Naive thymus-derived CD8-positive, alpha-beta T cell (primary cell): Measurements from ENCODE around the gene WBP1L. TPM values are rescaled to one million over a fixed set of nuclear protein-coding genes. Genes with fewer than 3 reads are reported as not detected.
"Not testable (repeated sequence)": the region's sequence is repeated elsewhere in the genome, so short reads cannot be mapped to it uniquely, and the experiment has no call there.

Experiments
- ATAC-seq, 2 donors: fragments of 150-1000 bp; cut with Tn5 transposase in 1 of 2; sonication (Bioruptor Pico), chemical (Tn5 transposase) in 1 of 2; 1 replicate in 1 of 2; 2 replicates in 1 of 2; pipeline ENCODE4 v1.10.0; 2021; ENCODE audit warnings: mild to moderate bottlenecking in 2 of 2, moderate library complexity in 2 of 2
- POLR2A ChIA-PET: fragments of 350-600 bp; sonication (Branson Sonifier 250); formaldehyde crosslinking; loops from one replicate; lab custom pipeline; 2021; ENCODE audit warnings: antibody characterized with exemption; lab: Charles Lee
- DNase-seq, 10 donors: peaks; one replicate each; pipeline versions ENCODE4 v3.0.0 to v3.0.0-alpha.2; 2020 to 2022
- H3K27ac Mint-ChIP-seq, 10 donors: one replicate each; pipeline ENCODE4 v1.8.0; 2020 to 2022; ENCODE audit warnings: mild to moderate bottlenecking in 10 of 10, mixed read lengths in 10 of 10, moderate library complexity in 4 of 10, inconsistent platforms in 1 of 10
- H3K27me3 Mint-ChIP-seq, 5 donors: one replicate each; pipeline ENCODE4 v1.8.0; 2021 to 2022; ENCODE audit warnings: mixed read lengths in 5 of 5
- H3K36me3 Mint-ChIP-seq, 3 donors: one replicate each; pipeline ENCODE4 v1.8.0; 2020 to 2022; ENCODE audit warnings: mixed read lengths in 3 of 3, mild to moderate bottlenecking in 2 of 3, inconsistent platforms in 1 of 3
- H3K4me1 Mint-ChIP-seq, 4 donors: one replicate each; pipeline ENCODE4 v1.8.0; 2021 to 2022; ENCODE audit warnings: mixed read lengths in 4 of 4
- H3K4me3 Mint-ChIP-seq, 10 donors: one replicate each; pipeline ENCODE4 v1.8.0; 2020 to 2022; ENCODE audit warnings: mild to moderate bottlenecking in 10 of 10, mixed read lengths in 10 of 10, moderate library complexity in 6 of 10, inconsistent platforms in 1 of 10
- H3K9me3 Mint-ChIP-seq, 9 donors: one replicate each; pipeline ENCODE4 v1.8.0; 2020 to 2022; ENCODE audit warnings: mixed read lengths in 9 of 9, mild to moderate bottlenecking in 3 of 9, inconsistent platforms in 1 of 9, moderate library complexity in 1 of 9
- polyA plus RNA-seq, 3 donors: library from polyadenylated mRNA; unstranded; fragments of 300-500 nt; fragmentation: Illumina TruSeq; gene quantifications; one replicate each; pipeline ENCODE4 v1.2.3, GENCODE V29; 2021
- total RNA-seq, 8 experiments: library from RNA in 2 of 8; stranded (reverse) in 2 of 8; gene quantifications; one replicate each; pipeline ENCODE4 v1.2.3 and lab custom pipeline; 2021 to 2026

WBP1L gene
- total and polyA plus RNA-seq, 5 experiments from 2014 or later: 22.6 to 35.6 (median 28.2) TPM

DNA sequence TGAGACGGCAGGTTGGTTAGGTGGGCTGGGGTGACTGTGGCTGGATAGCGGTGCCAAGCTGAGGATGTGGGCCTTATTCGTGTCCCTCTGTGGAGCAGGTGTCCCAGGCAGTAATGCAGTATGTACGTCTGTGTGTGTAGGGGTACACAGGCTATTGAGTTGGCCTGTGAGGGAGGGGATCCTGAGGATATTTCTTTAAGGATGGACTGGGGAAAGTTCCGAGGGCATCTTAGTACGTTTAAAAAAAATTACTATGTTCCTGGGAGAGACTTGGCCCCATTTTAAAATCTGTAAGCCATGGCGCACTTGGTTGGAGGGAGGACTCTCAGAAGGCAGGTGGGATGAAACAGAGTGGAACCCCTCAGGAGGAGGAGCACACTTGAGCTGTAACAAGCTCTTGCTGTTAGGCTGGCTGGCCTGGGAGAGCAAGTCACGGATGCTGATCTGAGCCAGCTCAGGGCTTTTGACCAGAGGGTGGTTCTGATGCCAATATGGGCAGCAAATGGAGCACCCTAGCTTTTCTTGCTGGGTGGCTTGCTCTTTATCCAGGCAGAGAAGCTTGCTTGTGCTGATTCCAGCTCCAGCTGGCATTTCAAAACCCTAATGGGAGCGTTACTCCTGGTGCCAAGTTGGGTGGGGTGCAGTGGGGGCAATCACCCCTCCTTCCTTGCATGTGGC is 765 bp downstream of the WBP1L start:
- Mint-ChIP-seq H3K27me3 (no peaks in the 10 kb centered on the region), H3K9me3 (peaks cover 0 to 8% (median 0%) of the 10 kb centered on the region in 9 donors), H3K4me1 (peaks cover 36 to 60% (median 53%) of the 10 kb centered on the region in 4 donors), H3K36me3 (peaks cover 0 to 8% (median 0%) of the 10 kb centered on the region in 3 donors), H3K27ac (peak overlapping the region; percentile 87 to 97 (median 95)), H3K4me3 (peak overlapping the region; percentile 83 to 99 (median 94))
- peak; percentile 12 to 23 for ATAC-seq
- POLR2A ChIA-PET: interaction anchor here (0.5 to 3.2 kb wide), 10 partner anchors 8 to 243 kb away, joined by 3 to 43 read pairs (median 5); partner anchors contain the start of genes ARL3, BORCS7, CNNM2 and SFXN2
- DNase-seq: peak in 2 of 10 donors; percentile 6 to 9

DNA sequence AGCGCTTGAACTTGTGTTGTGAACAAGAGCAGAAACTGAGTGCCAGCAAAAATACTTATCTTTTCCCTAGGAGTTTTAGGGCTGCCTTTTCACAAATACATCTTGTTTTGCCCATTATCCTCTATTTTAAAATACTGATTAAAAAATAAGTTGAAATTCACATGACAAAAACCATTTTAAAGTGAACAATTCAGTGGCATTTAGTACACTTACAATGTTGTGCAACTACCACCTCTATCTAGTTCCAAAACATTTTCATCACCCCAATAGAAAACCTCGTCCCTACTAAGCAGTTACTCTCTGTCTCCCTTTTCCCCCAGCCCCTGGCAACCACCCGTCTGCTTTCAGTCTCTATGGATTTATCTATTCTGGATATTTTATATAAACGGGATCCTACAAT is 1.4 kb downstream of the WBP1L start:
- DNase-seq: no peak
- Mint-ChIP-seq H3K9me3 (peaks cover 0 to 8% (median 0%) of the 10 kb centered on the region in 9 donors), H3K27me3 (no peaks in the 10 kb centered on the region), H3K27ac (peak overlapping the region in 9 of 10 donors; percentile 6 to 97 (median 91)), H3K36me3 (peaks cover 0 to 8% (median 0%) of the 10 kb centered on the region in 3 donors), H3K4me1 (peaks cover 36 to 60% (median 53%) of the 10 kb centered on the region in 4 donors), H3K4me3 (peak overlapping the region; percentile 83 to 99 (median 94))
- ATAC-seq: no peak
- POLR2A ChIA-PET: interaction anchor here (0.7 to 3.2 kb wide), 4 partner anchors 12 to 100 kb away, joined by 3 to 43 read pairs (median 5); partner anchors contain the start of gene TRIM8

DNA sequence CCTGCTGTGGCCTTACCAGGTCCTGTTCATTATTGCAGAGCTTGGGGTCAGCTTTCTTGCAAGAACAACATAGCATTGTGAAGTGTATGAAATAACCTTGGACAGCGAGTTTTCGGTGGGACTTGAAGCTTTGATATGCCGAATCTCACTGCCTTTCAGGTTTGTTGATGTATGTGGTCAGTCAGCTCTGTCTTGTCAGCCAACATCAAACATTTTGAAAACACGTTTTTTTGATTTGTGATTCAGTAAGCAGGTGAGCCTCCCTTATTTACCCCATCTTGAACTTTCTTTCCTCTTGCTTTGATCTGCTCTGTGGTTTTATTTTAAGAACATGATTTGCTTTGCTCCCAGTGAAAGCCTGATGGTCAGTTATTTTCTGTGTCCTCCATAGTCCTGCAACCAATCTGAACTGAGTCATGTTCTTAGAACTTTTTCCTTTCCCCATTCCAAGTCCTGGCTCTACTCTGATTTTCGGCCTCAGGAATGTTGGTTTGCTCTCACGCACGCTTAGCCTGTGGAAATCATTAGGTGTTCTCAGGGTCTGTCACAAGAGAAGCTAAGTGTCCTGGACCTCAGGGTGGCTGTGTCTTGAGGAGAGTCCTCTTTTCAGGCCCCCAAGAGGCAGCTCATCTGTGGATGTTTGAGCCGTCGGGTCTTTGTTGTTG is 8.7 kb downstream of the WBP1L start:
- Mint-ChIP-seq H3K4me3 (peak overlapping the region in 7 of 10 donors; percentile 10 to 57 (median 46)), H3K27ac (peak overlapping the region; percentile 32 to 85 (median 74))

GRCh38 chr10:102752934-102753664 is 9.4 kb downstream of the WBP1L start:
- no peaks in the 10 kb centered on the region for H3K9me3 Mint-ChIP-seq
- H3K27me3 Mint-ChIP-seq: no peaks in the 10 kb centered on the region
- ATAC-seq (peak; percentile 82 to 86), DNase-seq (peak in 2 of 10 donors; percentile 37 to 38)
- peaks cover 0 to 21% (median 0%) of the 10 kb centered on the region in 3 donors for H3K36me3 Mint-ChIP-seq
- peaks cover 30 to 62% (median 57%) of the 10 kb centered on the region in 4 donors for H3K4me1 Mint-ChIP-seq
- POLR2A ChIA-PET: interaction anchor here (0.6 to 2.4 kb wide), 4 partner anchors 10 to 917 kb away, joined by 3 to 12 read pairs (median 6); partner anchors contain the start of gene WBP1L
- H3K4me3 Mint-ChIP-seq: peak overlapping the region in 8 of 10 donors; percentile 6 to 57 (median 18)
- peak overlapping the region; percentile 9 to 80 (median 68) for H3K27ac Mint-ChIP-seq

More for the DNA sequence above, 8.7 kb downstream of the WBP1L start:
- DNase-seq (peak in 1 of 10 donors; percentile 41), ATAC-seq (peak; percentile 66 to 68)
- Mint-ChIP-seq H3K36me3 (peaks cover 0 to 21% (median 0%) of the 10 kb centered on the region in 3 donors), H3K4me1 (peaks cover 30 to 63% (median 57%) of the 10 kb centered on the region in 4 donors), H3K9me3 (no peaks in the 10 kb centered on the region), H3K27me3 (no peaks in the 10 kb centered on the region)
- POLR2A ChIA-PET: interaction anchor here (0.6 to 2.4 kb wide), 5 partner anchors 9 to 916 kb away, joined by 3 to 12 read pairs (median 4); partner anchors contain the start of genes TRIM8 and WBP1L

GRCh38 chr10:102753718-102754117 is 10.0 kb downstream of the WBP1L start:
- ATAC-seq (no peak), DNase-seq (no peak)
- Mint-ChIP-seq H3K36me3 (peaks cover 0 to 17% (median 0%) of the 10 kb centered on the region in 3 donors), H3K9me3 (no peaks in the 10 kb centered on the region), H3K27me3 (no peaks in the 10 kb centered on the region), H3K27ac (peak overlapping the region in 8 of 10 donors; percentile 27 to 77 (median 60)), H3K4me1 (peaks cover 31 to 62% (median 57%) of the 10 kb centered on the region in 4 donors), H3K4me3 (peak overlapping the region in 2 of 10 donors; percentile 26)
- POLR2A ChIA-PET: interaction anchor here (1.0 to 2.4 kb wide), 3 partner anchors 9 to 22 kb away, joined by 3 to 12 read pairs (median 4); partner anchors contain the start of gene WBP1L

DNA sequence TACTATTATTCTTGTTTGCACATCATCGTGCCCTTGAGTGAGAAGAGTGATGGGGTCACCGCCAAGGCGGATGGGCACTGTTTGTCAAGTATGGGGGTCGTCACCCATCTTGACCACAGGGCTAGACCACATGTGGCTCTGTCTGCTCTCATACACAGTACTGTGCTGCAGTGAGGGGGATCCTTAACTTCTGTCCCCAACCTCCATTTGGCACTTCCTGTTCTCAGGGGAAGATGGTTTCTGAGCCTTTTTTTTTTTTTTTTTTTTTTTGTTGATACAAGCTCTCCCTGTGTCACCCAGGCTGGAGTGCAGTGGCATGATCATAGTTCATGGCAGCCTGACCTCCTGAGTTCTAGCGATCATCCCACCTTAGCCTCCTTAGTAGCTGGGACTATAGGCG is 13.6 kb downstream of the WBP1L start:
- Mint-ChIP-seq H3K36me3 (peaks cover 0 to 26% (median 5%) of the 10 kb centered on the region in 3 donors), H3K27me3 (no peaks in the 10 kb centered on the region), H3K4me3 (no peak overlapping the region), H3K4me1 (peaks cover 24 to 52% (median 46%) of the 10 kb centered on the region in 4 donors), H3K27ac (peak overlapping the region in 7 of 10 donors; percentile 19 to 87 (median 51)), H3K9me3 (peaks cover 0 to 4% (median 0%) of the 10 kb centered on the region in 9 donors)
- ATAC-seq (no peak), DNase-seq (no peak)
- POLR2A ChIA-PET: interaction anchor here (0.6 to 1.4 kb wide), 4 partner anchors 13 to 1327 kb away, joined by 3 to 5 read pairs (median 4); no protein-coding TSS in a partner anchor

GRCh38 chr10:102758240-102758932 is 14.6 kb downstream of the WBP1L start:
- POLR2A ChIA-PET: no interaction called here
- Mint-ChIP-seq H3K9me3 (peaks cover 0 to 4% (median 0%) of the 10 kb centered on the region in 9 donors), H3K4me3 (peak overlapping the region in 9 of 10 donors; percentile 7 to 52 (median 30)), H3K36me3 (peaks cover 0 to 36% (median 8%) of the 10 kb centered on the region in 3 donors), H3K27ac (peak overlapping the region in 8 of 10 donors; percentile 5 to 80 (median 50)), H3K4me1 (peaks cover 18 to 48% (median 41%) of the 10 kb centered on the region in 4 donors), H3K27me3 (no peaks in the 10 kb centered on the region)
- no peak for DNase-seq
- ATAC-seq: no peak

DNA sequence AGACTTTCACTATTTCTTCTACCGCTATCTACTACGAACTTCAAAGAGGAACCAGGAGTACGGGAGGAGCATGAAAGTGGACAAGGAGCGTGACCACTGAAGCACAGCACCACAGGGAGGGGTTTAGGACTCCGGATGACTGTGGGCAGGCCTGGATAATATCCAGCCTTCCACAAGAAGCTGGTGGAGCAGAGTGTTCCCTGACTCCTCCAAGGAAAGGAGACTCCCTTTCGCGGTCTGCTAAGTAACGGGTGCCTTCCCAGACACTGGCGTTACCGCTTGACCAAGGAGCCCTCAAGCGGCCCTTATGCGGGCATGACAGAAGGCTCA is 15.2 kb downstream of the WBP1L start:
- H3K9me3 Mint-ChIP-seq, POLR2A ChIA-PET, ATAC-seq, DNase-seq, H3K27me3 Mint-ChIP-seq: not testable (repeated sequence)
- peaks cover 17 to 46% (median 37%) of the 10 kb centered on the region in 4 donors for H3K4me1 Mint-ChIP-seq
- peaks cover 0 to 41% (median 9%) of the 10 kb centered on the region in 3 donors for H3K36me3 Mint-ChIP-seq
- peak overlapping the region in 8 of 10 donors; percentile 16 to 52 (median 31) for H3K4me3 Mint-ChIP-seq
- H3K27ac Mint-ChIP-seq: peak overlapping the region in 6 of 10 donors; percentile 5 to 80 (median 52)

DNA sequence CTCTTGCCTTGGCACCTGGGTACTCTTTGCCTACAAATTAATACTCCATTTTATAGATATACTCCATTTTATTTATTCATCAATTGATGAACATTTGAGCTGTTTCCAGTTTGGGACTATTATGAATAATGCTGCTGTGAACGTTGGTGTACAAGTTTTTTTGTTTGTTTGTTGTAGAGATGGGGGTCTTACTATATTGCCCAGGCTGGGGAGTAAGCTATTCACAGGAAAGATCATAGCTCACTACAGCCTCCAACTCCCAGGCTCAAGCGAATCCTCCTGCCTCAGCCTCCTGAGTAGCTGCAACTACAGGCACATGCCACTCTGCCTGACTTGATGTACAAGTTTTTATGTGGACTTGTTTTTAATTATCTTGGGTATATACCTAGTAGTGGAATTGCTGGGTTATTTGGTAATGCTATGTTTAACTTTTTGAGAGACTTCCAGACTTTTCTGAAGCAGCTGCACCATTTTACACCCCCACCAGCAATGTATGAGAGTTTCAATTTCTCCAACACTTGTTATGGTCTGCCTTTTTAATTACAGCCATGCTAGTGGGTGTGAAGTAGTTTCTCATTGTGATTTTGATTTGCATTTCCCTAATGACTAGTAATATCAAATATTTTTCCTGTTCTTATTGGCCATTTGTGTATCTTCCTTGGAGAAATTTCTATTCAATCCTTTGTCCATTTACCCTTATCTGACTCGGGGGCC is 15.9 kb downstream of the WBP1L start:
- Mint-ChIP-seq H3K4me3 (no peak overlapping the region), H3K4me1 (peaks cover 18 to 53% (median 37%) of the 10 kb centered on the region in 4 donors), H3K9me3 (peaks cover 0 to 4% (median 0%) of the 10 kb centered on the region in 9 donors), H3K36me3 (peaks cover 0 to 47% (median 14%) of the 10 kb centered on the region in 3 donors), H3K27me3 (no peaks in the 10 kb centered on the region), H3K27ac (peak overlapping the region in 1 of 10 donors; percentile 57)
- ATAC-seq (no peak), DNase-seq (no peak)
- POLR2A ChIA-PET: no interaction called here

DNA sequence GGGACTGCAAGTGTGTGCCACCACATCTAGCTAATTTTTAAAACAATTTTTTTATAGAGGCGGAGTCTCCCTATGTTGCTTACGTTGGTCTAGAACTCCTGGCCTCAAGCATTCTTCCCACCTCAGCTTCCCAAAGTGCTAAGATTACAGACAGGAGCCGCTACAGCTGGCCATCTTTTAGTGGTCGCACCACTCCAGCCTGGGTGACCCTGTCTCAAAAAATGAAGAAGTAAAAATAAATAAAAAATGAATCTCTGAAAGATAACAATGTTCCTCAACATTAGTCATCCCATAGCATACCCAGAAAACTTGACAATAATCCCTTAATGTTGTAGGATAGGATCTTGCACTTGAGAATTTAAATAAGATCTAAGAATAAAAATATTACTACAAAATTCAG is 18.2 kb downstream of the WBP1L start:
- no peak overlapping the region for H3K27ac Mint-ChIP-seq
- peaks cover 24 to 55% (median 38%) of the 10 kb centered on the region in 4 donors for H3K4me1 Mint-ChIP-seq
- H3K9me3 Mint-ChIP-seq: peaks cover 0 to 4% (median 0%) of the 10 kb centered on the region in 9 donors
- peaks cover 0 to 58% (median 19%) of the 10 kb centered on the region in 3 donors for H3K36me3 Mint-ChIP-seq
- no peaks in the 10 kb centered on the region for H3K27me3 Mint-ChIP-seq
- DNase-seq (no peak), ATAC-seq (no peak)
- H3K4me3 Mint-ChIP-seq: no peak overlapping the region
- POLR2A ChIA-PET: no interaction called here
